Myocyte (in vitro differentiated cells): ENCODE data around the gene WIPF3. TPM values are rescaled to one million over a fixed set of nuclear protein-coding genes. Genes with fewer than 3 reads are reported as not detected.
A peak's percentile ranks its signal among the peaks of the same experiment; 100 is the strongest.

Experiments
- DNase-seq: peaks from one replicate; pipeline ENCODE4 v3.0.0-alpha.2; 2012; ENCODE audit warnings: low read depth
- total RNA-seq: library from RNA; depleted of rRNA; stranded (reverse); fragments of >200 nt; gene quantifications from 2 replicates; pipeline ENCODE4 v1.2.3, GENCODE V29; 2014

WIPF3 gene
- total RNA-seq, 1 donor from 2014 or later, result 2.5 TPM

- DNase-seq, result peak; percentile 84
Measured at GRCh38 chr7:29900745-29901144, 94.4 kb downstream of the WIPF3 start.

GRCh38 chr7:29906200-29907022 lies 100.1 kb downstream of the WIPF3 start:
- no peak for DNase-seq

- DNase-seq, result no peak
Measured at GRCh38 chr7:29914180-29914579, 107.9 kb downstream of the WIPF3 start.

GRCh38 chr7:29915481-29916215 lies 109.3 kb downstream of the WIPF3 start:
- DNase-seq, result peak; percentile 30

- no peak for DNase-seq
Measured at GRCh38 chr7:29917641-29918040, 111.3 kb downstream of the WIPF3 start.

- no peak for DNase-seq
Measured at GRCh38 chr7:29918850-29919249, 112.5 kb downstream of the WIPF3 start.

GRCh38 chr7:29919790-29920189 lies 113.5 kb downstream of the WIPF3 start:
- DNase-seq, result no peak

GRCh38 chr7:29920491-29920890 lies 114.2 kb downstream of the WIPF3 start:
- DNase-seq, result peak; percentile 49

GRCh38 chr7:29921404-29922010 lies 115.2 kb downstream of the WIPF3 start:
- DNase-seq, result peak; percentile 78

- DNase-seq, result no peak
Measured at GRCh38 chr7:29922921-29923700, 116.8 kb downstream of the WIPF3 start.

- no peak for DNase-seq
Measured at GRCh38 chr7:29924006-29924405, 117.7 kb downstream of the WIPF3 start.

- no peak for DNase-seq
Measured at GRCh38 chr7:29924684-29925083, 118.4 kb downstream of the WIPF3 start.

- DNase-seq, result no peak
Measured at GRCh38 chr7:29926216-29926615, 119.9 kb downstream of the WIPF3 start.

- DNase-seq, result no peak
Measured at GRCh38 chr7:29926741-29927140, 120.4 kb downstream of the WIPF3 start.

- no peak for DNase-seq
Measured at GRCh38 chr7:29929018-29929807, 122.9 kb downstream of the WIPF3 start.

GRCh38 chr7:29935111-29935510 lies 128.8 kb downstream of the WIPF3 start:
- no peak for DNase-seq

- no peak for DNase-seq
Measured at GRCh38 chr7:29937132-29937531, 130.8 kb downstream of the WIPF3 start.

- no peak for DNase-seq
Measured at GRCh38 chr7:29940199-29940598, 133.9 kb downstream of the WIPF3 start.

- DNase-seq, result no peak
Measured at GRCh38 chr7:29945259-29945809, 139.0 kb downstream of the WIPF3 start.
